Endodermal cell (in vitro differentiated cells): Measurements from ENCODE around the gene UNC5B. TPM values are rescaled to one million over a fixed set of nuclear protein-coding genes. Genes with fewer than 3 reads are reported as not detected.

Experiments
- DNase-seq: peaks from one replicate; pipeline ENCODE4 v3.0.0-alpha.2; 2017
- H3K27ac ChIP-seq: 2 replicates; pipeline ENCODE4 v1.5.1; 2013; ENCODE audit warnings: mild to moderate bottlenecking, low read depth, low read length, moderate library complexity
- H3K27me3 ChIP-seq: 2 replicates; pipeline ENCODE4 v1.6.1; 2013; ENCODE audit warnings: mild to moderate bottlenecking, low read length, moderate library complexity; ENCODE audit not compliant: insufficient read depth, control insufficient read depth, poor library complexity, severe bottlenecking
- H3K36me3 ChIP-seq: 2 replicates; pipeline ENCODE4 v1.7.0; 2013; ENCODE audit warnings: mild to moderate bottlenecking, low read length, moderate library complexity; ENCODE audit not compliant: control insufficient read depth, insufficient read depth
- H3K4me1 ChIP-seq: one replicate; pipeline ENCODE4 v1.7.0; 2013; ENCODE audit warnings: low read length; ENCODE audit not compliant: control insufficient read depth, insufficient read depth
- H3K4me3 ChIP-seq: 2 replicates; pipeline ENCODE4 v1.5.1; 2013; ENCODE audit warnings: mild to moderate bottlenecking, low read length, moderate library complexity
- H3K9ac ChIP-seq: 2 replicates; pipeline ENCODE4 v1.6.1; 2013; ENCODE audit warnings: mild to moderate bottlenecking, low read length, moderate library complexity; ENCODE audit not compliant: poor library complexity, severe bottlenecking; ENCODE audit errors: extremely low read depth
- H3K9me3 ChIP-seq: 2 replicates; pipeline ENCODE4 v1.6.1; 2013; ENCODE audit warnings: mild to moderate bottlenecking, low read length, moderate library complexity; ENCODE audit not compliant: control insufficient read depth
- H3K27ac Mint-ChIP-seq: 2 replicates; pipeline ENCODE4 v1.8.0; 2020; ENCODE audit warnings: mixed read lengths
- H3K27me3 Mint-ChIP-seq: 2 replicates; pipeline ENCODE4 v1.8.0; 2021; ENCODE audit warnings: mild to moderate bottlenecking, mixed read lengths; ENCODE audit not compliant: insufficient read depth
- H3K36me3 Mint-ChIP-seq: 2 replicates; pipeline ENCODE4 v1.8.0; 2020; ENCODE audit warnings: low read depth, mixed read lengths
- H3K4me1 Mint-ChIP-seq: 2 replicates; pipeline ENCODE4 v1.8.0; 2020; ENCODE audit warnings: mixed read lengths
- H3K4me3 Mint-ChIP-seq: 2 replicates; pipeline ENCODE4 v1.8.0; 2020; ENCODE audit warnings: mild to moderate bottlenecking, moderate library complexity, mixed read lengths
- H3K9me3 Mint-ChIP-seq: 2 replicates; pipeline ENCODE4 v1.8.0; 2020; ENCODE audit warnings: mild to moderate bottlenecking, mixed read lengths
- WGBS, 2 experiments: methylation state at CpG; one replicate each; pipeline versions ENCODE4 v1.1.5 to v1.1.7; 2013; ENCODE audit warnings: missing lambda C conversion rate in 2 of 2, mixed read lengths in 1 of 2; ENCODE audit not compliant: insufficient coverage in 1 of 2, insufficient read length in 1 of 2; 5-methylcytosine and 5-hydroxymethylcytosine counted together
- total RNA-seq, 2 donors: library from RNA; stranded (reverse); fragmentation: NEBNext Ultra II Directional in 1 of 2; extraction: Animal tissue kit (Norgen Biotek cat#: 25700) in 1 of 2; gene quantifications; 2 replicates in 1 of 2; 3 replicates in 1 of 2; pipeline ENCODE4 v1.2.1, GENCODE V29; 2021
- TF ChIP-seq, protein P1 (sequence below): fragments of 200-600 bp; sonication (generic); conservative IDR thresholded peaks from 2 replicates; pipeline ENCODE4 v1.5.0; 2021; ENCODE audit warnings: antibody characterized with exemption, mild to moderate bottlenecking

Gene UNC5B
- total RNA-seq, 2 donors from 2014 or later, result 9.7 to 14.5 TPM

DNA sequence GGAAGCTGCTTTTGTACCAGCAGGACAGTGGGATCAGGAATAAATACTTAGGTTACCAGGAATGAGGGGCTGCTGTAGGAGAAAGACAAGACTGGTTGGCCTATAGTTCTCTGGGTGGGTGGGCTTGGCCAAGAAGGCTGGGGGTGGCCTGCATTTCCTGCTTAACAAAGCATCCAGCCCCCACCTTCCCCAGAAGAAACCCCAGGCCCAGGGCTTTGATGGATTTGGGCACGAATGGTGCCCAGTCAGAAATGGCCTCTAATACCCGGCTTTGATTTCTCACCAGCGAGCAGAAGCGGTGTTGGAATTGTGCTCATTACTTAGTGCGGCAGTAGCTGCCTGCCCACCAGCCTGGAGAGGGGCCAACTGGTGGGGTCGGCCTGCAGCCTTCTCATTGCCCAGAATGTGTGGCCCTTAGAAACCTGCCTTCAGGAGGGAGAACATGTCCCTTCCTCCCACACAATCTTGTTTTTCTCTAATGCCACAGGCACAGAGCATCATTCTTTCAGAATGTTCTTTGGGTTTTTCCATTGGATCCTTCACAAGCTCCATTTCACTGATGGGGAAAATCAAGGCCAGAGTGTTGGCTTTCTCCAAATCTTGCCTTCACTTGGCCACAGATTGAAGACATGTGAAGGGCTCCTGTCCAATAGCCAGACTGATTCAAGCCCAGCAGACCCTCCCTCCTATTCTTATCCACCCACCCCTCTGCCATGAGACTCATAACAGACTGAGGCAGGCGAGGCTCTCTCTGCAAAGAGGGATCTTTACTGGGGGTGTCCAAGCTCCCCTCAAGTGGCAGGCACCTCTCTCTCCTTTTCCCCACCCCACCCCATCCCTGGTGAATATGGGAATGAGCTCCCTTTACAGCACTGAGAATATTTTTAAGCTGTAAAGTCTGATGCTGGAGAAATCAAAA is 2.5 kb downstream of the UNC5B start:
- H3K4me1 ChIP-seq, result peaks cover 12% of the 10 kb centered on the region
- Mint-ChIP-seq H3K9me3 (no peaks in the 10 kb centered on the region), H3K27me3 (peaks cover 61% of the 10 kb centered on the region), H3K27ac (peak overlapping the region; percentile 37), H3K4me1 (peaks cover 31% of the 10 kb centered on the region), H3K4me3 (peak overlapping the region; percentile 71), H3K36me3 (no peaks in the 10 kb centered on the region)
- DNase-seq, result peak; percentile 29
- 84 to 91% methylated on average over 6 to 7 of the region's 7 CpGs for WGBS, 2 experiments
- TF ChIP-seq, protein P1, sequence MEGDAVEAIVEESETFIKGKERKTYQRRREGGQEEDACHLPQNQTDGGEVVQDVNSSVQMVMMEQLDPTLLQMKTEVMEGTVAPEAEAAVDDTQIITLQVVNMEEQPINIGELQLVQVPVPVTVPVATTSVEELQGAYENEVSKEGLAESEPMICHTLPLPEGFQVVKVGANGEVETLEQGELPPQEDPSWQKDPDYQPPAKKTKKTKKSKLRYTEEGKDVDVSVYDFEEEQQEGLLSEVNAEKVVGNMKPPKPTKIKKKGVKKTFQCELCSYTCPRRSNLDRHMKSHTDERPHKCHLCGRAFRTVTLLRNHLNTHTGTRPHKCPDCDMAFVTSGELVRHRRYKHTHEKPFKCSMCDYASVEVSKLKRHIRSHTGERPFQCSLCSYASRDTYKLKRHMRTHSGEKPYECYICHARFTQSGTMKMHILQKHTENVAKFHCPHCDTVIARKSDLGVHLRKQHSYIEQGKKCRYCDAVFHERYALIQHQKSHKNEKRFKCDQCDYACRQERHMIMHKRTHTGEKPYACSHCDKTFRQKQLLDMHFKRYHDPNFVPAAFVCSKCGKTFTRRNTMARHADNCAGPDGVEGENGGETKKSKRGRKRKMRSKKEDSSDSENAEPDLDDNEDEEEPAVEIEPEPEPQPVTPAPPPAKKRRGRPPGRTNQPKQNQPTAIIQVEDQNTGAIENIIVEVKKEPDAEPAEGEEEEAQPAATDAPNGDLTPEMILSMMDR, result no peak
- H3K4me3 ChIP-seq, result peak overlapping the region; percentile 86
- peaks cover 60% of the 10 kb centered on the region for H3K27me3 ChIP-seq
- H3K9me3 ChIP-seq, result no peaks in the 10 kb centered on the region
- no peak overlapping the region for H3K9ac ChIP-seq
- no peak overlapping the region for H3K27ac ChIP-seq
- H3K36me3 ChIP-seq, result no peaks in the 10 kb centered on the region

DNA sequence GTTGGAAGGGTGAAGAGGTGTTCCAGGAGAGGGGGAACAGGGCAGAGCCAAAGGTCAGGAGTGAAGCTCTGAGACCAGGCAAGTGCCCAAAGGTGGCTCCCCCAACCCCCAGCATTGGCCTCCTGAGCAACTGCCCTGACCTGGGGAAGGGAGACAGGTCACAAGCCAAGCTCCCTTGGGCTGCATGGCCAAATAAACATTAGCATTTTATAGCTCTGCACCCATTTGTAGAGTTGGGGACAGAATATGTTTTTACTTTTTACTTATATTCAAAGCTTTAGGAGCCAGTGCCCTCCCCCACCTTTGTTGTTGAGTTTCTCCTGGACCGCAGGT is 4.0 kb downstream of the UNC5B start:
- Histone ChIP-seq H3K4me1 (peaks cover 12% of the 10 kb centered on the region), H3K27me3 (peaks cover 46% of the 10 kb centered on the region), H3K36me3 (no peaks in the 10 kb centered on the region), H3K9me3 (no peaks in the 10 kb centered on the region), H3K4me3 (peak overlapping the region; percentile 76), H3K27ac (no peak overlapping the region), H3K9ac (no peak overlapping the region)
- H3K4me3 Mint-ChIP-seq, result peak overlapping the region; percentile 60
- no peaks in the 10 kb centered on the region for H3K36me3 Mint-ChIP-seq
- peaks cover 30% of the 10 kb centered on the region for H3K4me1 Mint-ChIP-seq
- DNase-seq, result peak; percentile 55
- WGBS, 2 experiments, result 61% methylated on average over 1 of the region's 1 CpG; no CpG with 5 or more reads in 1 of the 2 experiments
- peaks cover 46% of the 10 kb centered on the region for H3K27me3 Mint-ChIP-seq
- no peak overlapping the region for H3K27ac Mint-ChIP-seq
- H3K9me3 Mint-ChIP-seq, result no peaks in the 10 kb centered on the region
- TF ChIP-seq, protein P1, result no peak

DNA sequence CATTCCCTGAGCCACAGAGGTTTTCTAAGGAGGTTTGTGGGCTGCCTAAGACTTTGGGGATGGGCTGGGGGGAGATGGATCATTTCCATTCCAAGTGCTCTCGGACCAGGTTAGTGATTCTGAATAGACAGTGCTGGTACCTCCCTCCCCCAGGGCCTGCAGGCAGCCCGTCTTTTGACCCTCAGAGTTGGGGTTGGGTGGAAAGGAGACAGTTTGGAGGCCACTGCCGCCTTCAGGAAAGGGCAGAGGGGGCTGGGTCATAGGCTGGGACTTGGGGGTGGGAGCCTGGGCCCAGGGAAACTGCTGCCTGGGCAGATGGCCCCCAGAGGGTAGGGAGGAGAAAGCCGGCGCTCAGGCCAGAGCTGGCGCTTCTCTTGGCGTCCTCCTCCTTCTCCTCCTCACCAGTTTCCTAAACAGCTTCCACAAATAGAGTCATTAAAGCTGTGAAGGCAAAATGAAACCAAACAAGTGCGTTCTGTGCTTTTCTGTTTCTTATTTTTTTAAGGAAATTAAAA is 4.4 kb downstream of the UNC5B start:
- TF ChIP-seq, protein P1, result no peak
- WGBS, 2 experiments, result 35% methylated on average over 8 of the region's 8 CpGs; no CpG with 5 or more reads in 1 of the 2 experiments
- Histone ChIP-seq H3K4me3 (peak overlapping the region; percentile 76), H3K27me3 (peaks cover 41% of the 10 kb centered on the region), H3K36me3 (no peaks in the 10 kb centered on the region), H3K4me1 (peaks cover 12% of the 10 kb centered on the region), H3K9ac (no peak overlapping the region), H3K27ac (no peak overlapping the region), H3K9me3 (no peaks in the 10 kb centered on the region)
- Mint-ChIP-seq H3K4me3 (peak overlapping the region; percentile 60), H3K27me3 (peaks cover 42% of the 10 kb centered on the region), H3K4me1 (peaks cover 31% of the 10 kb centered on the region), H3K36me3 (no peaks in the 10 kb centered on the region), H3K27ac (no peak overlapping the region), H3K9me3 (no peaks in the 10 kb centered on the region)
- peak; percentile 70 for DNase-seq
